ENCODE results near the gene ADNP.

GRCh38 chr20:50911030-50911429, 20.2 kb downstream of the ADNP start:
- no peak for TF ChIP-seq CTCF (conservative IDR thresholded peaks at IDR 0.05)
- TF ChIP-seq ZFX (IDR thresholded peaks at IDR 0.05): no peak

All from C4-2B (cell line).